Measurements from ENCODE around the gene HECW1. TPM values are rescaled to one million over a fixed set of nuclear protein-coding genes. Genes with fewer than 3 reads are reported as not detected.
A peak's percentile ranks its signal among the peaks of the same experiment; 100 is the strongest.

The HECW1 gene
- total RNA-seq, 1 donor from 2014 or later = 54.7 TPM

DNA sequence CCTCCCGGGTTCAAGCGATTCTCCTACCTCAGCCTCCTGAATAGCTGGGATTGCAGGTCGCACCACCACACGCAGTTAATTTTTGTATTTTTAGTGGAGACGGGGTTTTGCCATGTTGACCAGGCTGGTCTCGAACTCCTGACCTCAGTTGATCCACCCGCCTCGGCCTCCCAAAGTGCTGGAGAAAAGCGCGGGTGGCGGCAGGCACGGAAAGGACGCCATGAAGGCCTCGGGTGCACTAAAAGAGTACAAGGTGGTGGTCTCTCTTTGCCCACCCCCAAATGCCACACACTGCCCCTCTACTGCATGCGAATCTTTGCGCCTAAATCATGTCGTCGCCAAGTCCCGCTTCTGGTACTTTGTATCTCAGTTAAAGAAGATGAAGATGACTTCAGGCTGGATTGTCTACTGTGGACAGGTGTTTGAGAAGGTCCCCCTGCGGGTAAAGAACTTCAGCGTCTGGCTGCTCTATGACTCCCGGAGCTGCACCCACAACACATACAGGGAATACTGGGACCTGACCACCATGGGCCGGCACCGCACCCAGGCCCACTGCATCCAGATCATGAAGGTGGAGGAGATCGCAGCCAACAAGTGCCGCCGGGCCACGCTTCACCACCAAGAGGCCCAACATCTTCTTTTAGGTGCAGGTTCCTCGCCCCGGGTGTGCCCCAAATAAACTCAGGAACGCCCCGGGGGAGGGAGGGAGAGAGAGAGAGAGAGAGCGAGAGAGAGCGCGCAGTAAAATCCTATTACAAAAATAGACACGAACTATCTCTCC lies 161.7 kb downstream of the HECW1 start:
- no peak for DNase-seq

DNA sequence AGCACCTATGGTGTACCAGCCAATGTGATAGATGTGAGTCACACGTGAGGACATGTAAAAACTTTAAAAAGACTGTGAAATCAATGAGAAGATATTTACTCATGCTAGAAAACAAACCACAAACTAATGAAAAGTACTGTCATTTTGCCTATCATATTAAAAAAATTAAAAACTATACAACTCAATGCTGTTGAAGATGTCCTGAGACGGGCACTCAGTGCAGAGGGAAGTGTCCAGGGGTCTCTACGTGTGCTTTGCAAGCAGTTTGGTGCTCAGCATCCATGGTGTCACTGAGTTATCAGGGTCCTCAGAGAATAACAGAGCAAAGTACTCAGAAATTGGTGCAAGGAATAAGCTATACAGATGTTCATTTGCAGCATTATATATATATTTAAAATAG lies 162.3 kb downstream of the HECW1 start:
- DNase-seq = no peak

DNA sequence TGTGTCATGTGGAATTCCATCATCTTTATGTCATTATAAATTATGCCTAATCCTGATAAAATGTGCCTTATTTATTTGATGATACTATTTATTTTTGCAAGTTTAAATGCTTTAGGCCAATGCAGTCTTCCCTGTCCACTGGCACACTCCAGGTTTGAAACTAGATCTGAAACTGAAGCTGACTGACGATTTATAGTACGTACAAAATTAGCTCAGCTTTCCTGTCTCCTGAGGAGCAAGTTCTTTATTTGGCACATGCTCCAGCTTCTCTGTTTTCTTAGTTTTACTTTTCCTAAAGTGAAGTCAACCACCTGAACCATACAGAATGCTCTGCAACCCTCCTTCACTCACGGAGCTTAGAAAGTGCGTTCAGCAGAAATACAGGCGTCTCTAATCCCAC lies 164.1 kb downstream of the HECW1 start:
- DNase-seq = no peak

DNA sequence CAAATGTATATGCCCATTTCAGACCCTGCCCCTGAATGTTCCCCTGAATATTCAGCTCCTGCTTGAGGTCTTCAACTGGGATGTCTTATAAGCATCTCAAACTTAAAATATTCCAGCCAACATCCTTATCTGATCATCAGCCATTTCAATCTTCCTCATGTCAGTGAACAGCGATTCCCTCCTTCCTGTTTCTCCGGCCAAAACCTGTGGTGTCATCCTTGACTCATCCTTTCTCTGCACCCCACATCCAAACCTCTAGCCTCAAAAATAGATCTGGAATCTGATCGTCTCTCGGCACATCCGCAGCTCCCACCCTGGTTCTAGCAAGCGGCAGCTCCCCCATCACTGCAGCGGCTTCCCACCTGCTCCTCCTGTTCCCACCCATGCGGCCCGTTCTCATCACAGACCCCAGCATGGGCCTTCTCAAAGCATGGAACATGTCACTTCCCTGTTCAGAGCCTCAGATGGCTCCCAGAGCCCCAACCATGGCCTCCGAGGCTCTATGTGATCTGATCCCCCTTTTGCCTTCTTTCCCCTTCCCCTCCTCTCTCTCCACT lies 165.7 kb downstream of the HECW1 start:
- DNase-seq = no peak

DNA sequence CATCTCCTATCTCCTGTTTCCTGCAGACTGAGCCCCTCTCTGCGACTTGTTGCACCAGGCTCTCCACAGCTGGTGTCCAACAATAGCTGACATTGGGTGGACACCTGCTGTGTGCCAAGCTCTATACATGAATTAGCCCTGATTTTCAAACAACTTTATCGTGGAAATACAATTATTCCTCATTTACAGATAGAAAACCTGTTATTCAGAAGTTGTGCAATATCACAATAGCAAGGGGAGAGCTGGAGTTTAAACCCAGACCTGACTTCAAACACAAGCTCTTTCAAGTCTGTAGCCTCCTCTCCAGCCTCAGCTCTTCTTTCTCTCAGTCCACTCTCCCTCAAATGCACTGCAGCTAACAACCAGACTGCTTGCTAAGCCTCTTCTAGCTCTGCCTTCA lies 168.8 kb downstream of the HECW1 start:
- DNase-seq = no peak

DNA sequence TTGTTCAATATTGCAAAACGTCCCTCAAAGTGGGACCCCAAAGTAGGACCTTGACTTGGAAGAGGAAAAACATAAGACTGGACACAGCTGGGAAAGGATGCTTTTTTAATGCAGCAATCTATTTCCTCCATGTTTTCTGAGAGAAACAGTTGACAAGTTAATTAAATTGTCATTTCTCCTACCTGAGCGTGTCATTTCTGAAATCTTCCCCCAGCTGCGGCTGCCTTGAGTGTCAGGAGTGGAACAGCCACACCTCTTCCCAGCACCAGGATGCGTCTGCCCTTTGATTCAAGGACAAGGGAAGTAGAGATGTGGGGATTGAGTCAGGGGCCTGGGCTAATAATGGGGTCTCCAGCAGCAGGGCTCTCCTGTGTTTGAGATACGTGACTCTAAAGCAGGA lies 171.3 kb downstream of the HECW1 start:
- DNase-seq = no peak

DNA sequence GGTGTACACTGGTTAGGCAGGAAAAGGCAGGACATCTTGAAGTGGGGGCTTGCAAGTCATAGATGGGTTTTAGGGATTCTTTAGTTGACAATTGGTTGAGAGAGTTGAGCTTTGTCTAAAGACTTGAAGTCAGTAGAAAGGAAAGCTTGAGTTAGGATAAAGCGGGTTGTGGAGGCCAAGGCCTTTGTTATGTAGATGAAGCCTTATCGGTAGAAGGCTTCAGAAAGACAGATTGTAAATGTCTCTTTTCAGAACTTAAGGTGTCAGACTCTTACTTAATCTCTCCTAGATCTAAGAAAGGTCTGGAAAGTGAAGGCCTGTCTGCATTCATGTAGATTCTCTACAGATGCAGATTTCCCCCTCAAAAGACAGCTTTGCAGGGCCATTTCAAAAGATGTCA lies 177.4 kb downstream of the HECW1 start:
- DNase-seq = no peak

DNA sequence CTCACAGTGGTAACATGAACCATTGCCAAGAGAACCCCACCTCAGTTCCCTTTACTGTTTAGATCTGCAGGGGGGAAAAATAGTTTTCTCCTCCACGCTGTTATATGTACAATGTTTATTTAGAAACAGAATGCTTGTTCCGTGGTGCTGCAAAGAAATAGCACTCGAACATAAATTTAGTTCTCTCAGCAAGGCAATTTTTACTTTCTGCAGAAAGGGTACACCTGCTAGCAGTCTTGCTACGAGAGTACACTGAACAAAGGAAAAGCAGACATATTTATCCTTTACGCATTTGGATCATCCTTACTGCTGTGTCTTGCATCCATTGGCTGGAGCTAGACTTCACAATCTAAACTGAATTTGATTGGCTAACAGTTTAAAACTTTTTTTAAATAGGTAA lies 178.5 kb downstream of the HECW1 start:
- no peak for DNase-seq

DNA sequence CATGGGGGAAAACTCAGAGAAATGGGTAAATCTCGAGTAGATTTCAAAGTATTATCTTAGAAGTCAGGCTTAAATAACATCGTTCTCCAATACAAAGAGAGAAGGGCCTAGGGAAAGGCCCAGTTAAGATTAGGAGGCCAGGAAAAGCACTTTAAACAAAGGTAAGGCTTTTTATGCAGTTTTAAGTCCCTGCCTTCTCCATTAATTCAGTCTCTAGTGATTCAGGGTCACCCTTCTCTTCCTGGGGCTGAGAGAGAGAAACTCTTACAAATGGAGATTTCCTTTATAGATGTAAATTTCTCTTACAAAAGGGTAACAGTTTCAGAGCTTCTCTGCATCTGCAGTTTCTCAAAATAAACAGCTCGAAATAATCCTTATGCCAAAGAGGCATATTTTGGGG lies 179.3 kb downstream of the HECW1 start:
- DNase-seq = no peak

DNA sequence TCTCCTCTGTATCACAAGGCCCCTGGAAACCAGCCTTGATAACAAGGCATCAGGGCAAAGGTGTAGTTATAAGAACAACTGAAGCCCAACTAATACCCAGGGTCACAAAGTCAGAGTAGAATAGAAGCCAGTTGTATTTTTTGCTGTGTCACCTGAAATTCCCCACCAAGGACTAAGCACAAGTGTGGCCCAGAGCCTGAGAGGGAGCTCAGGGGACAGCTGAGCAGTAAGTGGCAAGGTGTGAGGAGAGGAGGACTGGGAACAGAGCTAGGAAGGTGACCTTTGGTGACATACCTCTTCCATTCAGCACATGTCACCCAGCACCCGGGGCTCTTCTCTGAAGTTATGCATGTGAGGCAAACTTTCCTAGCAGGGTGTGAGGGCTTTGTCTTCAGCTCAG lies 179.9 kb downstream of the HECW1 start:
- DNase-seq = no peak

DNA sequence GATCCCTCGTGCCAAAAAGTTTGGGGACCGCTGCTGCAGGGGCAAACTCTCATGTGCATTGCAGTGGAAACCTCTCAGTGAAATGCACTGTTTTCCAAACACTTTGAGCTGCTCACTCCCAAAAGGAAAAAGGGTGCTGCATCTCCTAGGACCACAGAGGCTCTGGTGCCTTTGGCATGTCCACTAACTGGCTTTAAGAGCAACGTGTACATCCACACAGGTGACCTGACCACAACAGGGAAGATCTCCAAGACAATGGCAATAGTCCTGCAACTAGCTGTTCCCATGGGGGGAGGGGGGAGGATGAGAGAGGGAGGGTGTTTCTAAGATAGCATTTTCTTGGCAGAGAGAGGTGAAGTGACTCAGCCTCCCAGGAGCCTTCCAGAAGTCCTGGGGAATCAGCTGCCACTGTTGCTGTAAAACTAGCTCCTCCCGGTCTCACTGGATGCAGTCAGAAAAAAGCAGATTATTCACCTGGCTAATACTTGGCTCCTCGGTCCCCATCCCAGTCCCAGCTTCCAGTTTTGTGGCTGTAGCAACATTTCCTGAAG lies 181.7 kb downstream of the HECW1 start:
- peak; percentile 59 for DNase-seq

DNA sequence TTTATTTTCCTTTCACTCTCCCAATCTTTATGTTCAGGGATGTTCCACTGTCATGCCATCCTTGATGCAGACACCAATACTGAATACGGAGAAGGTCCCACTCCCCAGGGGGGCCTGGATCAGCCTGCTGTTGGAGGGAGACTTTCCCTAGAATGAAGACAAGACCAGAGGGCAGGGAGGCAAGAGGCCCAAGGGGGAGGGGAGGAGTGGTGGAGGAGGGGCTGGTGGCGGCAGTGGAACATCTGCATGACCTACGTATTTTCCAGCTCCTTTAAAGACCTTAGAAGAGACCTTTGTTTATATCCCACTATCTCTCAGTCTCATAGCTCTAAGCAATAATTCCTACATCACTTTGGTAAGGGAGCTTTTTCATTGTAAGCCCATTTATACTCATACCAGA lies 183.0 kb downstream of the HECW1 start:
- DNase-seq = no peak

DNA sequence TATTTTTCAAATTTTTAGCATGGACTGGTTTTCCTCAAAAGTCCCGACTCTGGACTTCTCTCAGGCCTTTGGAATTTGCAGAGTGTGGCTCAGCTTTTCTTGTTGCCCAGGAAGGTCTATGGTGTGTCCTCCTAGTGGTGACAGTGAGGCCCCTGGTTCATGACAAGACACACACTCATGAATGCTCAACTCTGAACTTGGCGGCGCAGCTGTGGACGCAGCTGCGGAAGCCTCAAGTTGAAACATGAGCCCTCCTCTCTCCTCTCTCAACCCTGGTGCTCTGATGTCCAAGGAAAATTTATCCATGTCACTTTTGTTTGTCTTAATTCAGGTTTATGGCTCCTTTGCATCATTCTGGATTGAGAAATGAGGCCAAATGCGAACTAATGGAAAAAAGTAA lies 183.9 kb downstream of the HECW1 start:
- DNase-seq = no peak

DNA sequence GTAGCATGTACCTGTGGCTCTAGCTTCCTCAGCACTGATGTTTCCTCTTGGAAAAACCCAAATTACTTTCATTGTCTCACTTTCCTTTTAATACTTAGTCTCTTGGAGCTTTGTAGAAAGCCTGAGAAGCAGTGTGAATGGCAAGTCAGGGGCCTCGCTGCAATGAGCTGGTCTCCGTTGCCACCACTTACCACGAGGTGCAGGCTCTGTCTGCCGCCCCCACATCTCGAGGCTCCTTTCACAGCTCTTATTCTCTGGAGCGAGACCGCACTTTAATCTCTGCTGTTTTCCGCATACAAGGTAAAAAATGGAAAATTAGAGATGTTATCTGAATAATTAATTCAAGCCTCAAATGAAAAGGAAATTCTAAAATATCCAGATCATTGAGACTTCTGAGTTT lies 186.2 kb downstream of the HECW1 start:
- no peak for DNase-seq

DNA sequence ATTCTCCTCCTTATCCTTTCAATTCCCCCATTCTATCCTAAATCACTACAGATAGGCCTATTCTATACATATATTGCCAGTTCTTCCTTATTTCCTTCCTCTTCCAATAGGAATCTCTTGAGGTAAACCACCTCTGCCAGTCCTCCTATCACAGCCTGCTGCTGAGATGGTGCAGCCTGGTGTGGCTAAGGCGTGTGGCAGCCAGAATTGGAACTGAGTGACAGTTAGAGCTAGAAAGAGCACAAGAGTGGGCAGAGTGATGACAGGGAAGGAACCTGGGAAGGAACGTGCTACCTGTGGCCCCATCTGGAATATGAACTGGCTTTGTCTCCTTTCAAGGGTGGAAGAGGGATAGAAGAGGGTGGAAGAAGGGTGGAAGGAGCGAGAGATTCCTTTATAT lies 187.7 kb downstream of the HECW1 start:
- no peak for DNase-seq

DNA sequence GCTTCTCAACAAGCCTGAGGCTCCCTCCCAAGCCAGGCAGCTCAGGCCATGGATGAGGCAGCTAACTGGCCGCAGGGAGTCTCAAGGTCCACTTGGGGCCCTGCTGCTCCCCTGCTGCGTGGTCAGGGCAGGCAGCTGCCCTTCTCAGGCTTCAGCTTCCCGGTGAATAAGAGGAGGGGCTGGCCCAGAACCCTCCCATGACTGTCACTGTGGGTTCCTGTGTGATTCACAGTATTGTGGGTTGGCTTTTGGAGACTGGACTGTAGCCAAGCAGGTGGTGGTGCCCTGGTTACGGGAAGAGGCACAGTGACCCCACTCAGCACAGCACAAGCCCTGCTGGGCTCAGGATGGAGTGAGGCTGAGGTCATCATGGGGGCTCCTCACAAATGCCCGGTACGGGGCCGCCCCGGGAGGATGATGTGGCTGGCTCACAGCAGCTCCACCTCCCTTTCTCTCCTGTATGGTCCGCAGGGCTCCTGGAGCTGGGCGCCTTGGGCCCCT lies 189.8 kb downstream of the HECW1 start:
- DNase-seq = no peak

DNA sequence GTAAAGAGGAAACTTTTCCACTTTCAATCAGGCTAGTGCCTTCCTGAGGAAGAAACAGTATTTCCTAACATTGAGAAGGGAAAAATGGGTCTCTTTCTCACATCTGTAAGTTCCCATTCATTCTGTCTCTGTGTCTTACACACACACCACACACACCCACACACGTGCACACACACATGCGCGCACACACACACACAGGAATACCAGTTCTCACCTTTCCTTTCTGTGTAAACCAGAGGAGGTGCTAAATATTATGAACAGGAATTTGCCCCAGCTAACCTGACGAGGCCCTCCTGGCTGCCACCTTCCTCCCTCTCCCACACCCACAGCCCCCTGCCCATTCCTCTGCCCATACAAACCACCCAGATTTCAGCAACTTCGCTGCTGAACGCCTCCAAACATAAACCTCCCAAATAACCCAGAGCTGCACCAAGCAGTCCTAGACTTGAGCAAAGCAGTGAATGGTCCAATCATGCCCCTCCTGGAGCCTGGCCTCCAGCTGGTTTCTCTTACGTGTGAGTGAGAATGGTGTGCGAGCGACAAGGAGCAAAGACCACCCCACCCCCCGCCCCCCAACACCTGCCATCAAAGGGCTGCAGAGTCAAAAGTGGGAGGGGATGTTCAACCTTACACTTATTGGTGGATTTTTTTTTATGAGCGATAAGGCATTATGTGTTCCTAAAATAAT lies 190.5 kb downstream of the HECW1 start:
- no peak for DNase-seq

DNA sequence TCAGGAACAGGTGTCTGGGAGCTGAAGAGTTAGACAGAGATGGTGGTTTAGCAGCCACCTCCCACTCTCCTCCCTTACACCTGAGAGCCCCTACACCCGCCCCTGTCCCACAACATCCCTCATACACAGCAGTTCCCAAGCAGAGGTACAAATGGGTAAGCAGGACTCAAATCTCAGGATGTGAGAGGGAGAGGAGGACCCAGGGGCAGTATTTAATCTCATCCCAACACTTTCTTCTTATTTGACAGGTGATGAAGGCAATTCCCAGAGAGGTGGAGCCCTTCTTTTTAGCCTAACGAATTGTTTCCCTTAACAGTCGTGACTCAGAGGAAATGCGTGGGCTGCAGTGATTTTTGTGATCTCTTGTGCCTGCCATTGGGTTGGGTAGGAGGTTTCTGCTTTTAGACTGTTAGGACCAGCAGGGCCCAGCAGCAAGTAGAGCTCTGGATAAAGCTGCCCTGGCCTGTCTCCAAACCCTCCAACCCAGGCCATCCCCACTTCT lies 191.3 kb downstream of the HECW1 start:
- peak; percentile 73 for DNase-seq

DNA sequence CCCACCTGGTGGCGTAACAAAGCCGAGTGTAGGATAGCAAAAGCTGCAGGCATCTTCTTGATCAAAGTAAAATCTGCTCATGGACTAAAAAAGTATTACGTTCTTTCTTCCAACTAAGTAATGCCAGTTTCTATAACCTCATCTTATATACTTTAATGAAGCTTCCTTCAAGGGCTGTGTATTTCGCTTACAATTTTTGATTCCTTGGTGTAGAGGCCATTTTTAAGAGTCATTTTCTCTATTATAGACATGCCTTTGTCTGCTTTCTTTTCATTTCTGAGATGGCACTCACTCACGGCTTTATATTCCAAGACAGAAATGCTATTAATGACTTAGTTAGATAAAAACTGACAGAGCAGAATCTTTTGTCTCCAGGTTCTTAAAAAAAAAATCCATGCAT lies 194.0 kb downstream of the HECW1 start:
- no peak for DNase-seq

DNA sequence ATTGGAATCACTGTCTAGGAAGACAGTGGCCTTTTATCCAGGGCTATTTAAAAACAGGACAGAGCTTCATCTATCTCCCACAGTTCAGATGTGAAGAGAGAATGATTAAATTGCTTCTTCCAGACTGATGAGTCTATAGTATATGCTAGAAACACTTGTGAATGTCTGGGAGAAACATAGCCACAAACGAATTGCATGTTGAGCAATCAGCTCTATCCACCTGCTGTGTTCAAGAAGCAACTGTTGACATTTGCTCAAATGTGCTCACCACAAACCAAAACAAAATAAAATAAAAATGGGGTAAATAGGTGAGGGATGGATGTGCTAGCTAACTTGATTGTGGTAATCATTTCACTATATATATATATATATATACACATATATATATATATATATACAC lies 195.1 kb downstream of the HECW1 start:
- no peak for DNase-seq

DNA sequence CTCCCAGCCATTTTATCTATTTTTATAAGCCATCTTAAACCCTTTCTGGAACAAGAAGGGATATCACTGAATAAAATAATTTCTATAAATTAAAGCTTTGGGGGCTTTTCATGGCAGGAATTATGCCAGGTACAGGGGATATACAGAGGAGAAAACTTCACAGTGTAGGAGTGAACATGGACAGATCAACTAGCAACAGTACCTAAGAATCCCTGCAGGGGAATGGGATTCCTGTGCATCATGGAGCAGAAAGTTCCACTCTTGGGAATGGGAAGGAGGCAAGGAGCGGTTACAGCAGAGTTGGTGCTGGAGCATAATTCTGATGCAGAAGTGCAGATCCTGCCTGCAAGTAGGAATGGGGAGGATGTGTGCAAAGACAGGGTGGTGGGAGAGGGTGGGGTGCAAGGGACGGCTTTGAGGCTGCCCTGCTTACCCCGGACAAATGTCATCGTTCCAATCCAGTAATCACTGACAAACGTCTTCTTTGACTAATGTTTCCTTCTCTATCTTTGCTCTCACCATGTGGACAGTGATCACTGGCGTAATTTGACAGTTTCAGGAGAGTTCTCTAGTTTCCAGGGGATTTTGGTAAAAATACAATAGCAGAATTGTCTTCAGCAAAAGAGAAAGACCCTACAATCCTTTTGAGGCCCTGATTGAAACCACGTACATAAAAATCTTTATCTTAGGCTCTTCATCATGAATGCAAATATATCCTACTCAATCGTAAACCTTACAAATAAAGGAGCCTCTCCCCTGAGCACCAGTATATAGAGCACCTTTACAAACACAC lies 196.7 kb downstream of the HECW1 start:
- DNase-seq = no peak

DNA sequence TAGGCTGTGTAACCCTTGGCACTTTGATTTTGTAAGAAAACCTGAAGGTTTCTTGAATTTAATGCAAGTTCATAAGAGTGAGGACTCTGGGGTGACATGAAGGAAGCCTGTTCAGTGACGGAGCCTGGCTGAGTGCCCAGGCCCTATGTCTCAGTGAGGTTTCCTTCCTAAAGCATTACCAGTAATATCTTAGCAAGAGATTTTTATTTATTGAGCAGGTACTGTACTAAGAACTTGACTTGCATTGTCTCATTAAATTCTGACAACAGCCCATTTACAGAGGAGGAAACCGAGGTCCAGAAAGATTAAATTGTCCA lies 197.2 kb downstream of the HECW1 start:
- DNase-seq = no peak

DNA sequence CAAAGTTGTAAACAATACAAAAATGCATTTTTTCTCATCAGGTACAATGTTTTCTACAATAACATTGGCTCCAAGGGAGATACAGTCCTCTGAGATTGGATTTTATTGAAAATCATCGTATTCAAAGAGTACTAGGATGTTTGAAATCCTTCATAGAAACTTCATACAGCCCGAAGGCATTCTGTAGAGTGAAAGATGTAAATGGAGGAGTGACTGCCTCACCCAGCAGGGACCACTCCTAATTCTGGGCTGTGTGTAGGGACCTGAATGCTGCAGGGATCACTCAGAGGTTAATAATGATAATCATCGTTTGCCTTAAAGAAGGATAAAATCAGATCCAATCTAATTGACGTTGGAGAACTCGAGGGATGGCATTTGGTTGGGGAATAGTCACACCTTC lies 198.6 kb downstream of the HECW1 start:
- no peak for DNase-seq
